ENCODE measurements around the gene PLPP3. TPM values are rescaled to one million over a fixed set of nuclear protein-coding genes. Genes with fewer than 3 reads are reported as not detected.

PLPP3 gene
- total and polyA plus RNA-seq, 2 experiments from 2014 or later: 41.9 to 61.9 TPM

- ATAC-seq (no peak), DNase-seq (ENCODE audit: low spot score) (no peak)
- Histone ChIP-seq H4K20me1 (replicated peaks; ENCODE audit: insufficient read depth) (no peaks in the 10 kb centered on the region), H3F3A (replicated peaks; ENCODE audit: low read depth) (no peaks in the 10 kb centered on the region), H3K4me1 (ENCODE audit: insufficient read depth) (no peaks in the 10 kb centered on the region), H3K27ac (ENCODE audit: low read depth) (no peak overlapping the region), H3K36me3 (ENCODE audit: insufficient read depth) (no peaks in the 10 kb centered on the region), H3K4me2 (no peak overlapping the region), H3K9me2 (ENCODE audit: insufficient read depth) (no peaks in the 10 kb centered on the region), H3K4me3 (no peak overlapping the region), H2AFZ (peak overlapping the region; percentile 47; the same call in 1 of the 2 replicates), H3K79me2 (replicated peaks; ENCODE audit: insufficient read depth) (no peaks in the 10 kb centered on the region), H3K27me3 (ENCODE audit: insufficient read depth) (no peaks in the 10 kb centered on the region)
- Mint-ChIP-seq H3K27ac (no peak overlapping the region), H3K4me3 (no peak overlapping the region), H3K9me3 (peaks cover 12% of the 10 kb centered on the region), H3K27me3 (ENCODE audit: insufficient read depth, low read depth, poor library complexity) (no peaks in the 10 kb centered on the region), H3K4me1 (no peaks in the 10 kb centered on the region), H3K36me3 (ENCODE audit: low read depth) (peaks cover 4% of the 10 kb centered on the region; the same call in 2 of the 3 replicates)
- TF ChIP-seq REST (IDR thresholded peaks at IDR 0.05; ENCODE audit: unreplicated experiment): no peak
- no peak for TF ChIP-seq ZNF331 (CRISPR knock-in tag; IDR thresholded peaks at IDR 0.05; ENCODE audit: low read depth)
- TF ChIP-seq POLR2AphosphoS5 (IDR thresholded peaks at IDR 0.05; ENCODE audit: low read depth): no peak
- TF ChIP-seq ZNF114 (CRISPR knock-in tag; IDR thresholded peaks at IDR 0.05): no peak
- TF ChIP-seq EZH2 (IDR thresholded peaks at IDR 0.05; ENCODE audit: low read depth, unreplicated experiment): no peak
- TF ChIP-seq CTCF (conservative IDR thresholded peaks at IDR 0.05; ENCODE audit: low read depth in 2 of 2): no peak
- TF ChIP-seq ETS1 (IDR thresholded peaks at IDR 0.05): no peak
- TF ChIP-seq ZNF462 (CRISPR knock-in tag; IDR thresholded peaks at IDR 0.05): no peak
- TF ChIP-seq CREB1 (CRISPR knock-in tag; IDR thresholded peaks at IDR 0.05; ENCODE audit: low read depth): no peak
- TF ChIP-seq STAT1 (IDR thresholded peaks at IDR 0.05; ENCODE audit: unreplicated experiment): no peak
- TF ChIP-seq NANOG (IDR thresholded peaks at IDR 0.05; ENCODE audit: borderline replicate concordance): no peak
- TF ChIP-seq EZH2phosphoT487 (IDR thresholded peaks at IDR 0.05; ENCODE audit: unreplicated experiment): no peak
- no peak for TF ChIP-seq JUNB (IDR thresholded peaks at IDR 0.05; ENCODE audit: unreplicated experiment)
Observed at GRCh38 chr1:56617141-56617540, 37.8 kb upstream of the PLPP3 start.
